Testis (tissue), 2 donors: ENCODE data around the gene PDC.

Source experiments
- CTCF ChIP-seq, 3 experiments: fragments of 450-650 bp in 2 of 3; fragments of 200-600 bp in 1 of 3; sonication (generic) in 1 of 3; IDR thresholded peaks; one replicate each; pipeline ENCODE4 v1.5.1; 2016 to 2019; ENCODE audit warnings: antibody characterized with exemption in 3 of 3, mild to moderate bottlenecking in 2 of 3, moderate library complexity in 1 of 3
- POLR2A ChIP-seq: fragments of 450-650 bp; IDR thresholded peaks from one replicate; pipeline ENCODE4 v1.6.1; 2017; ENCODE audit warnings: antibody characterized with exemption, mild to moderate bottlenecking, moderate library complexity

- TF ChIP-seq CTCF (IDR thresholded peaks at IDR 0.05) (no peak), POLR2A (no peak)
Measured at GRCh38 chr1:186492531-186493291, 31.8 kb upstream of the PDC start.
